Central memory CD8-positive, alpha-beta T cell (primary cell): ENCODE measurements around the gene RHOF.

ENCODE experiments used
- ATAC-seq: fragments of 150-1000 bp; cut with Tn5 transposase; replicated peaks from 2 replicates; pipeline ENCODE4 v1.10.0; 2022; ENCODE audit warnings: mild to moderate bottlenecking, moderate FRiP score, moderate number of reproducible peaks; ENCODE audit not compliant: poor library complexity, severe bottlenecking; ENCODE audit errors: extremely low read depth
- DNase-seq, 2 donors: peaks; one replicate each; pipeline ENCODE4 v3.0.0; 2021; ENCODE audit warnings: low spot score in 2 of 2
- H3K27ac Mint-ChIP-seq: one replicate; pipeline ENCODE4 v1.8.0; 2022; ENCODE audit warnings: low read depth, mild to moderate bottlenecking, moderate library complexity, mixed read lengths
- H3K27me3 Mint-ChIP-seq: one replicate; pipeline ENCODE4 v1.8.0; 2022; ENCODE audit warnings: mixed read lengths
- H3K36me3 Mint-ChIP-seq: one replicate; pipeline ENCODE4 v1.8.0; 2022; ENCODE audit warnings: mild to moderate bottlenecking, moderate library complexity, mixed read lengths; ENCODE audit not compliant: insufficient read depth
- H3K4me1 Mint-ChIP-seq: one replicate; pipeline ENCODE4 v1.8.0; 2022; ENCODE audit warnings: mixed read lengths
- H3K4me3 Mint-ChIP-seq: one replicate; pipeline ENCODE4 v1.8.0; 2022; ENCODE audit warnings: mild to moderate bottlenecking, moderate library complexity, mixed read lengths
- H3K9me3 Mint-ChIP-seq: one replicate; pipeline ENCODE4 v1.8.0; 2022; ENCODE audit warnings: mixed read lengths

The RHOF gene

GRCh38 chr12:121799842-121800693, 6.6 kb upstream of the RHOF start:
- Mint-ChIP-seq H3K27ac (peak overlapping the region; percentile 89), H3K36me3 (peaks cover 65% of the 10 kb centered on the region), H3K27me3 (no peaks in the 10 kb centered on the region), H3K4me3 (peak overlapping the region; percentile 79), H3K9me3 (no peaks in the 10 kb centered on the region), H3K4me1 (peaks cover 43% of the 10 kb centered on the region)
- DNase-seq: peak in 1 of 2 donors; percentile 58
- ATAC-seq: peak; percentile 12

DNA sequence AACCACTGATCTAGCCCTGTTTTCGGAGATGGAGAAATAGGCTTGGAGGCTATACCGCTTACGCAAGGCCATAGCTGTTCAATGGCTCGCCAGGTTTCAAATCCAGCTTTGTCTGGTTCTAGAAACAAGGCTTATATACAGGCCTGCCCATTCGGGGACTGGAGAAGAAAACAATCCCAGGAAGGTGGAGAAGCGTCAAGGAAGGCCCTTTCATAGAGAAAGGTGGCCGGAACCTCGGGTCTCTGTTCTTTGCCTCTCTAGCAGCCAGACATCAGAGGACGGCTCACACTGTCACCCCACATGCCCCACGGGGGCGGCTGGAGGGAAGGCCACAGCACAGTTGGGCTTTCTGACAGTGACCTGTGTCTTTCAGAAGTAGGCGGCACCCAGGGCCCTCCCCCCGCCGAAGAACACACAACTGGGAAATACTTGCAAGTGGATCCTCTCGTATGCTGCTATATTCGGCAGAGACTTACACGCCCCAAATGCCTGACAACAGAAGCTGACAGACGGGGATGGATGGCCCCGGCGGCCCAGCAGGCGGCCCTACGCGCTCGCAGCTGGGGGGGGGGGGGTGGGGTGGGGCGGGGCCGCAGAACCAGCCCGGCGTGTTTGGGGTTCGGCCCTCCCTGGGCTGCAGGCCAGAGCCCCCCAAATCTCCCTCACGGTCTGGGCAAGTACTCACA, 5.8 kb upstream of the RHOF start:
- peak overlapping the region; percentile 89 for H3K27ac Mint-ChIP-seq
- DNase-seq (peak in 1 of 2 donors; percentile 58), ATAC-seq (peak; percentile 12)
- H3K9me3 Mint-ChIP-seq: no peaks in the 10 kb centered on the region
- H3K36me3 Mint-ChIP-seq: peaks cover 66% of the 10 kb centered on the region
- no peaks in the 10 kb centered on the region for H3K27me3 Mint-ChIP-seq
- H3K4me1 Mint-ChIP-seq: peaks cover 50% of the 10 kb centered on the region
- peak overlapping the region; percentile 79 for H3K4me3 Mint-ChIP-seq

DNA sequence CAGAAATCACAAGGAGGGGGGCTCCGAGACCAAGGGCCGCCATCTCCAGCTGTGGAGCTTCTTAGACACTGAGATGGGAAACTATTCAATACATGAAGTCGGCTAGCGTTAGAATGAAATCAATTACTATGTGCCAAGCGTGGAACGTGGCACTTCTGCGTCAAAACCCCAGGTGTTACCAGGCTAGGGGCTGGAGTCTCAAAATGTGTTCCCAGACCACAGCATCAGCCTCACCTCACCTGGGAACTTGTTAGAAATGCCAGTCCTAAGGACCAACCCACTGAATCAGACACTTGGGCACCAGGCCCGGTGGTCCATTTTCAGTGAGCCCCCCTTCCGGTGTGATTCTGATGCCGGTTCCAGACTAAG, 5.3 kb upstream of the RHOF start:
- no peak for ATAC-seq
- no peak for DNase-seq
- no peaks in the 10 kb centered on the region for H3K27me3 Mint-ChIP-seq
- no peaks in the 10 kb centered on the region for H3K9me3 Mint-ChIP-seq
- peaks cover 55% of the 10 kb centered on the region for H3K4me1 Mint-ChIP-seq
- H3K36me3 Mint-ChIP-seq: peaks cover 70% of the 10 kb centered on the region
- H3K27ac Mint-ChIP-seq: peak overlapping the region; percentile 89
- peak overlapping the region; percentile 79 for H3K4me3 Mint-ChIP-seq

- peak overlapping the region; percentile 89 for H3K27ac Mint-ChIP-seq
- H3K4me3 Mint-ChIP-seq: peak overlapping the region; percentile 79
- H3K36me3 Mint-ChIP-seq: peaks cover 67% of the 10 kb centered on the region
- peaks cover 52% of the 10 kb centered on the region for H3K4me1 Mint-ChIP-seq
- DNase-seq: no peak
- no peaks in the 10 kb centered on the region for H3K27me3 Mint-ChIP-seq
- ATAC-seq: no peak
- no peaks in the 10 kb centered on the region for H3K9me3 Mint-ChIP-seq
Measured at GRCh38 chr12:121797937-121798786, 4.7 kb upstream of the RHOF start.

- ATAC-seq: no peak
- Mint-ChIP-seq H3K36me3 (peaks cover 59% of the 10 kb centered on the region), H3K9me3 (no peaks in the 10 kb centered on the region), H3K4me3 (peak overlapping the region; percentile 71), H3K4me1 (peaks cover 47% of the 10 kb centered on the region), H3K27ac (peak overlapping the region; percentile 89), H3K27me3 (no peaks in the 10 kb centered on the region)
- DNase-seq: no peak
Measured at GRCh38 chr12:121796855-121797751, 3.6 kb upstream of the RHOF start.

DNA sequence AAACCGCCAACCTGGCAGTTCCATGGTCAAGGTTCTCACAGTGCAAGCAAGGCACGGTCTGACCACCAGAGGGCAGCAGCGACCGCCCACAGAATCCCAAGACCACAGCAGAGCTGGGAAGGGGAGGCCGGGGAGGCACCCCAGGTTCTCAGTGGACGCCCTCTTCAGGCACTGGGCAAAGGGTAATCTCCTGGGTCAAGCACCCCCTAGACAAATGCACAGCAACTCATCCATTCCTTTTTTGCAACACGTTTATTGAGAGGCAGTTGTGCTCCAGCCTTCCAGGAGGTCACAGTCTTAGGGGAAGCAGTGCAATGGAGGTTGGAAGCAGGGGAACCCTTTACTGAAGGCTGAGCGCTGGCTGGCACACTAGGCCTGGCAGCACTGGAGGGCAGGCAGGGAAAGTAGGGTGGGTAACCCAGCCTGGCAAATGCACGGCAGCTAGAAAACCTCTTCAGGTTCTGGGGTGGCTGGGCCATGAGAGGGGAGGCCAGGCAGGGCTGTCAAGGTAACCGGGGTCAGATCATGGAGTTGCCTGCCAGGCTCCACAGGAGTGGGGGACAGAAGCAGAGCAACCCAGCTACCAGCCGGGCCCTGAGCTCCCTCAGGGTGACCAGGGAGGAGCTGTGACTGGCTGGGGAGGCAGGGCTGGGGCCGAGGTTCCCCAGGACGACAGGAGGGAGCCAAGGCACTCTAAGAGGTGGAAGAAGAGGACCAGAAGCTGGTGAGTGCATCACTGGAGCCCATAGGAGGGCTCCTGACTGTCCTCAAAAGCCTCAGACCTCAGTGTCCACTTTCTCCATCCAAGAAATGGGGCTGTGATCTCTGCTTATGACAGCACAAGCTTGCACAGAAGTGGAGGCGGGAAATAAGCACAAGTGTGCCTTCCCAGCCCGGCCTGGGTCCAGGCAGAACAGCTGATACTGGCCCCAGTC, 1.8 kb upstream of the RHOF start:
- peaks cover 55% of the 10 kb centered on the region for H3K36me3 Mint-ChIP-seq
- peaks cover 58% of the 10 kb centered on the region for H3K4me1 Mint-ChIP-seq
- no peaks in the 10 kb centered on the region for H3K27me3 Mint-ChIP-seq
- H3K27ac Mint-ChIP-seq: peak overlapping the region; percentile 91
- ATAC-seq: peak; percentile 22
- H3K9me3 Mint-ChIP-seq: no peaks in the 10 kb centered on the region
- peak; percentile 76 to 84 for DNase-seq
- H3K4me3 Mint-ChIP-seq: peak overlapping the region; percentile 91

DNA sequence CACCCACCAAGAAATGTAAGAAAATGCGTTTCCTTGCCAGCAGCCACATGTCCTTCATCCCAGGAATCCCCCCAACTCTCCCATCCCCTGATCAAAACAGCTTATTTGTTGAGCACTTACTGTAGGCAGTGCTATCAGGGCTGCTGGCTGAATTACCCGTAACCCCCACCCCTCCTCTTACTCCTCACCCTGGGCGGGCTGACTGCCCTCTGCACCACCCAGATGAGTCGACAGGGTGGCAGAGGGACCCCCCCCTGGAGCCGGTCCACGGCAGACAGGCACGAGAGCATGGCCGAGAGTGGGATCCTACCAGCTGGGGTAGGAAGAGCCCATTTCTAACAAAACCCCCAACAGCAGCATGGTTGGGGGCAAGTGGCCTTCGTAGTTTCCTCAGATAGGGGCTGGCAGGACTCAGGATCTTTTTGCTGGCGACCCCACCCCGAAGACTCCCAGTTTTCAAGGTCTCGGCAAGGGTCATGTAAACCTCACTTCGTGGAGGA, 1.1 kb upstream of the RHOF start:
- H3K36me3 Mint-ChIP-seq: peaks cover 60% of the 10 kb centered on the region
- peak; percentile 12 for ATAC-seq
- peak overlapping the region; percentile 91 for H3K4me3 Mint-ChIP-seq
- no peak for DNase-seq
- H3K27ac Mint-ChIP-seq: peak overlapping the region; percentile 91
- H3K9me3 Mint-ChIP-seq: no peaks in the 10 kb centered on the region
- peaks cover 65% of the 10 kb centered on the region for H3K4me1 Mint-ChIP-seq
- H3K27me3 Mint-ChIP-seq: no peaks in the 10 kb centered on the region

GRCh38 chr12:121793838-121794533, 498 bp upstream of the RHOF start:
- Mint-ChIP-seq H3K27ac (peak overlapping the region; percentile 91), H3K4me3 (peak overlapping the region; percentile 91), H3K27me3 (no peaks in the 10 kb centered on the region), H3K4me1 (peaks cover 67% of the 10 kb centered on the region), H3K36me3 (peaks cover 60% of the 10 kb centered on the region), H3K9me3 (no peaks in the 10 kb centered on the region)
- DNase-seq (peak; percentile 97), ATAC-seq (peak; percentile 61)

GRCh38 chr12:121792607-121793439, 665 bp downstream of the RHOF start:
- H3K27ac Mint-ChIP-seq: peak overlapping the region; percentile 99
- H3K9me3 Mint-ChIP-seq: no peaks in the 10 kb centered on the region
- peak overlapping the region; percentile 91 for H3K4me3 Mint-ChIP-seq
- no peaks in the 10 kb centered on the region for H3K27me3 Mint-ChIP-seq
- peaks cover 56% of the 10 kb centered on the region for H3K36me3 Mint-ChIP-seq
- H3K4me1 Mint-ChIP-seq: peaks cover 68% of the 10 kb centered on the region
- DNase-seq (peak; percentile 54 to 55), ATAC-seq (peak; percentile 11)
